GM19452 (cell line): ENCODE measurements around the gene ERAL1.
"Not testable (repeated sequence)": the region's sequence is repeated elsewhere in the genome, so short reads cannot be mapped to it uniquely, and the experiment has no call there.

Experiments used
- ATAC-seq: cut with Tn5 transposase; IDR thresholded peaks from one replicate; pipeline ENCODE4 v1.9.1; 2021; ENCODE audit not compliant: unreplicated experiment

Gene ERAL1

DNA sequence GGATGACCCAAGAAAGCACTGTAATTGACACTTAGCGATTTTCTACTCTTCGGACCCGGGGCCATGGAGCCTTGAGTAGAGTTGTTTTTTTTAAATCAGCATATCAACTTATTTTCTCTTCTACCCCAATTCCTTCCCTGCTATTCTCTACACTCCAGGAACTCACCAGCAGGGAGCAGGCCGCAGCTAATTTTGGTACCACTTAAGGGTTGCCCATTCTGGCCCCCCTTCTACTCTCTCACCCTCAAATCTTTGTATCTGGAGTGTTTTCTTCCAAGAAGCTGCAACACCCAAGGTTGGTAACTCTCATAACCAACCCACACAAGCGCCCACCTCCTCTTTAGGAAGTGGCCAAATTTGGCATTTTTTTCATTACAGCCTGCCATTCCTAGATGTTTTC is 5.5 kb upstream of the ERAL1 start:
- no peak for ATAC-seq

DNA sequence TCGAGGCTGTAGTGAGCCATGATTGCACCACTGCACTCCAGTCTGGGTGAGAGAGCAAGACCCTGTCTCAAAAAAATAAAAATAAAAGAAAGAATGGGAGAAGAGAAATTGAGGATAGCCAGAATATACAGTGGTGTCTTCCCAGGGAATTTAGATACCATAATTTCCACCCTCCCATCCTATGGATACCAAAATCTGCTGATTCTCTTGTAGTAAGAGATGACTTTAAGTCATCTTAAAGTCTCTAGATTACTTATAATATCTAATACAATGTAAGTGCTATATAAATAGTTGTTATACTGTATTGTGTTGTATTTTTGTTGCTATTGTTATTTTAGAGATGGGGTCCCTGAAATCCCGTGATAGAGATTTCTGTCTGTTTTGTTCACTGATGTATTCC is 1.5 kb upstream of the ERAL1 start:
- ATAC-seq = no peak

DNA sequence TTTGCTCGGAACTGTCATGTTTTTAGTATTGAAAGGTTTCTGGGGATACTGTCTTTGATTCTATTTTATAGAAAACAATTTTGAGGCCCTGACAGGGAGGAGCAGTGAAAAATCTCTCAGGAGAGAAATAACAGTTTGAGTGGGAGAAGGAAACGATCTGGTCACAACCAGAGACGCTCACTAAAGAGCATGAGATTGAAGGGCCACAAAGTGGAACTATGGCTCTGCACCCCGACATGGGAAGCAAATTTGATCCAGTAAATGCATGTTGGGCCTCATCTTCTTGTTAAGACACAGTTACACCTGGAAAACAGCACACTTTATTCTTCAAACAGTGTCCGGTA is 492 bp downstream of the ERAL1 start:
- no peak for ATAC-seq

DNA sequence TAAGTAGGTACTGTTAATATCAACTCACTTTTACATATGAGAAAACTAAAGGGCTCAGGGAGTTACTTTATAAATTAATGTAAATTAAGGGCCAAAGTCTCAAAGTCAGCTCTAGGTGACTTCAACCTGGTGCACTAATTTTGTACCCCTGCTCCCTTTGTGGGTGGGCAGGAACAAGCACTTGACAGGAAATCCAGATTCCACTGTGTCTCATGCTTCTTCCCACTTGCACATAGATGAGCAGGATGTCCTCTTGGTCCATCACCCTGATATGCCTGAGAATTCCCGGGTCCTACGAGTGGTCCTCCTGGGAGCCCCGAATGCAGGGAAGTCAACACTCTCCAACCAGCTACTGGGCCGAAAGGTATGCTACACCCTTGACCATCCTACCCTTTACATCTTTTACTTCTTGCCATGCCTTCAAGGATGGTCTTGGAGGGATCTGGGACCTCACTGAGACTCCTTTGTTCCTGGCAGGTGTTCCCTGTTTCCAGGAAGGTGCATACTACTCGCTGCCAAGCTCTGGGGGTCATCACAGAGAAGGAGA is 1.3 kb downstream of the ERAL1 start:
- no peak for ATAC-seq

DNA sequence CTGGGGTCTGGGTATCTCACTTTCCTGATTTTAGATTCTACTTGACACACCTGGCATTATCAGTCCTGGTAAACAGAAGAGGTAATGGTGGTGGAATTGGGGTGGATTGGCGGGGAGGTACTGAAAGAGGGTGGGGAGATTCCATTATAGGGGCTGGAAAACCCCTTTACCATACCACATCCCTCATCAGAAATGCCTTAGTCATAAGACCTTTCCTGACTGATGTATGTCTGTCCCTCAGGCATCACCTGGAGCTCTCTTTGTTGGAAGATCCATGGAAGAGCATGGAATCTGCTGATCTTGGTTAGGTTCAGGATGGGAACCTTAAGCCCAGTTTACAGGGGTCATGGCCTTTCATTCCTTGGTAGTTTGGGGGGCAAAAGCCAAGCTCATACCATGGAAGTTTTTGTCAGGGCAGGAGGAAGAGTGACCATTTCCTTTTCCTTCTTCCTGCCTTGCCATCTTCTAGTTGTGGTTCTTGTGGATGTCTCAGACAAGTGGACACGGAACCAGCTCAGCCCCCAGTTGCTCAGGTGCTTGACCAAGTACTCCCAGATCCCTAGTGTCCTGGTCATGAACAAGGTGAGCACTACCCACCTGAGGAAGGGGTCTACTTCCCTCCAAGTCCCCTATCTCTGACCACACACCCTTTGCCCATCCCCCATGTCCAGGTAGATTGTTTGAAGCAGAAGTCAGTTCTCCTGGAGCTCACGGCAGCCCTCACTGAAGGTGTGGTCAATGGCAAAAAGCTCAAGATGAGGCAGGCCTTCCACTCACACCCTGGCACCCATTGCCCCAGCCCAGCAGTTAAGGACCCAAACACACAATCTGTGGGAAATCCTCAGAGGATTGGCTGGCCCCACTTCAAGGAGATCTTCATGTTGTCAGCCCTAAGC is 3.3 kb downstream of the ERAL1 start:
- no peak for ATAC-seq

DNA sequence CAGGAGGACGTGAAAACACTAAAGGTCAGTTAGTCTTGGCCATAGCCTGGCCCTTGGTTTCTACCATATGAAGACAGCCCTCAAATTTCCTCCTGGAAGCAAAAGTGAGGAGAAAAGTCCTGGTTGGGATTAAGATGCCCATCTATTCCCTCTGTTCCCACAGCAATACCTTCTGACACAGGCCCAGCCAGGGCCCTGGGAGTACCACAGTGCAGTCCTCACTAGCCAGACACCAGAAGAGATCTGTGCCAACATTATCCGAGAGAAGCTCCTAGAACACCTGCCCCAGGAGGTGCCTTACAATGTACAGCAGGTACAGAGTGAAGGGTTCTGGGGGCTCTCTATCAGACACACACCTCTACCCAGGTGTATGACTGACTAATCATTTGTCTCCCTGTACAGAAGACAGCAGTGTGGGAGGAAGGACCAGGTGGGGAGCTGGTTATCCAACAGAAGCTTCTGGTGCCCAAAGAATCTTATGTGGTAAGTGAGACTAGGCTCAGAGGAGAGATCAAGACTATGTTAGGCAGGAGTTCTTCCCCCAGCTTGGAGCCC is 4.1 kb downstream of the ERAL1 start:
- ATAC-seq = no peak

DNA sequence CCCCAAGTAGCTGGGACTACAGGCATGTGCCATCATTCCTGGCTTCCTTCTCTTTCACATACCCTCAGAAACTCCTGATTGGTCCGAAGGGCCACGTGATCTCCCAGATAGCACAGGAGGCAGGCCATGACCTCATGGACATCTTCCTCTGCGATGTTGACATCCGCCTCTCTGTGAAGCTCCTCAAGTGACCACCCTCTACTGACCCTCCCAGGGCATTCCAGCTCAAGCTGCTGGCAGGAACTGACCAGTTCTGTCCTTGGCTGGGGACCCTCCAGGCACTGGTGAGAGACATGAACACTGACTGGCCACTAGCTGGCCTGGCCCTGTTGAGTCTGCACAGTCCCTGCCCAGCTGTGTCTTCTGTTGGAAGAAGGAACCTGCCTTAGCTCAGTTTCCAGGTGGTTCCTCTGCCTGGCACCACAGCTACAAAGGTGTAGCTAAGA is 5.6 kb downstream of the ERAL1 start:
- no peak for ATAC-seq

DNA sequence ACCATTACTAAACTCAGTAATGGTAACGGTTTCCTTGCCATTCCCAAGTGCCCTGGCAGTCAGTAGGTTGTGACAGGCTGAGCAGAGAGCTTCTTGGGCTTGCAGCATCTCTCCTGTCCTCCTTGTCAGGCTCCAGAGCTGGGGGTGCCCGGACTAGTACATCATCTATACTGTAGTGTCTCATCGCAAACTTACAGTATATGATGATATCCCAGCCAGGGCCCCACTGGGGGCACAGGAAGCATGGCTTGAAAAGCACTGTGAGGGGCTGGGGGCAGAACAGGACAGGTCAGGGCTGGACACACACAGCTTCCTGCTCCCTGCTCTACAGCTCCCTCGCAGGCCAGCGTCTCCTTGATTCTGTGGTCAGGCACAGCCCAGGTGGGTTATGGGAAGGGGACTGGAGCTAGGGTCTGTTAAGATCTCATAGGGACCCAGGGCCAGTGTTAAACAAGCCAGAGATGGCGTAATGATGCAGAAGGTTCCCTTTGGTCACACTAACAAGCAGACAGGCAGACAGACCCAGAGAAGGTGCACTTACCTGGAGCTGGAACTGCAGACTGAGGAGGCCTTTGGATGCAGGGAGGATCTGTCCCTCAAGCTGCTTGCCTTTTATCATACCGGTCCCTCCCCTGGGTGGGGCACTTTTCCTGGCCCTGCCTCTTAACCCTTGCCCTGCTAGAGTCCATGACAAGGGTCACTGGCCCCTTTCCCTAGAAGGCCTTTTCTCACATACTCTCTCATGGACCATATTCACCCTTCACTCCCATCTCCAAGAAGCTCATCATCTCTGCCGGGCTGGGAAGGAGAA is 6.8 kb downstream of the ERAL1 start:
- ATAC-seq = no peak

DNA sequence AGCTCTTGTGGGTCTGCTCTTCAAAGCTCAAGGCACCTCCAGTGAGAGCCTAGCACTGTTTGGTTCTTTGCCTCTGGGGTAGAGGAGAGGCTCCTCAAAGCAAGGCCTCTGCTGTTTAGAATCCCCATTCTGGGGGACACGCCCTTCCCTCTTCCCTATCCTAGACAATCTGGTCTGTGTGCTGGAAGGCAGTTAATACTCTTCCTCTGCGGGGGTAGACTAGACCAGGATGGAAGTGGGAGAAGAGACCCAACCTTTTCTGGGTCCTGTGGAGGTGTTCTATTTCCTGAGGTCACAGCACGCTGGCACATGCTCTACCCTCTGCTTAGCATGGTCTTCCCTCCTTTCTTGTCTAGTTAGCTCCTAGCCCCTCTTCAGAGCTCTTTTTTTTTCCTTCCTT is 7.7 kb downstream of the ERAL1 start:
- ATAC-seq = no peak

DNA sequence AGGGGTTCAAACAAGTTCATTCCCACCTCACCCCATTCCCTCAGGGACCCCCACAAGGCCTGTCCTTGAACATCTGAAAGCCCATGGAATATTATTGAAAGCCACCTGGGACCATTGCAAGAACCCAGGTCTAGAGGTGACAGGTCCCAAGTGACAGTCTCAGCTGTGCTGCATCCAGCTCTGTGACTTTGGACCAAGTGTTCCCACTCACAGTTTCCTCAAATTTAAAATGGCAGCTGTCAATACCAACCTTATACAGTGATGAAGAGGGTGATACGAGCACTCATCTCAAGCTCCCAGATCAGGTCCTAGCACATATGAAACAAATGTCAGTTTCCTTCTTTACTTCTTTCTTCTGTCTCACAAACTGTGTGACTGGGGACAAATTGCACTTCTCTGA is 9.1 kb downstream of the ERAL1 start:
- no peak for ATAC-seq

DNA sequence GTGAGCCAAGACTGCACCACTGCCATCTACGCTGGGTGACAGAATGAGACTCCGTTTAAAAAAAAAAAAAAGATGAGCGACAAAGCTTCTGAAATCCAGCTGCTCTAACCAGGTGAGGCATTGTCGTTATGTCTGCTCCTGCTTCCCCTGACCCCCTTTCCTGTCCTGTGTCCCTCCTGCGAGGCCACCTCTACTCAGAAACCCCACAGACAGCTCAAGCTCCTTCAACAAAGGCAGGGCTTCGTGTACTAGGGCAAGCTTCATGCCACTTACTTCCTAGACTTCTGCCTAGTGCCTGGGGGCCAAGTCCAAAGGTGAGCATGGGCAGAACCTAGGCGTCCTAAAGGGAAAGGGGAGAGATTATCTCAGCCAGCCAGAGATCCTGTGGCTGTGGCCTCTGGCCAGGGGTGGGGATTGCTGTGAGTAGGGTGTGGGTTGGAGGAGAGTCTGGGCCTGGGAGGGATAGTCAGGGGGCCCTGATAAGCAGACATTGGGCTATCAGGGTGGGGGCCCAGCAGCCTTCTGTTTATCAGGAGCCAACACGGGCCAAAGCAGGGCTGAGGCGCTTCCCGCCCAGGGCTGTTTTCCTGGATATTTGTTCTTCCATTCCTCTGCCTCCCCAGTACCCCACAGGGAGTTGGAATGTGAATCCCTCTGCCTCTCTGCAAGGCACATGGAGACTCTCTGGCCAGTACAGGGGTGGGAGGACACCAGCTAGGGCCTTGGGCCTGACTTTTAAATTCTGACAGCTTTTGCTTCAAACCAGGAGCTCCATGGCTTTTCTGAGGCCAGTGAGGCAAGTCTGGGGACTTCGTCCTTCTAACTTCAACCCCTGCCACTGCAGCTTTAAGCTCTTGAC is 10.4 kb downstream of the ERAL1 start:
- ATAC-seq = no peak

DNA sequence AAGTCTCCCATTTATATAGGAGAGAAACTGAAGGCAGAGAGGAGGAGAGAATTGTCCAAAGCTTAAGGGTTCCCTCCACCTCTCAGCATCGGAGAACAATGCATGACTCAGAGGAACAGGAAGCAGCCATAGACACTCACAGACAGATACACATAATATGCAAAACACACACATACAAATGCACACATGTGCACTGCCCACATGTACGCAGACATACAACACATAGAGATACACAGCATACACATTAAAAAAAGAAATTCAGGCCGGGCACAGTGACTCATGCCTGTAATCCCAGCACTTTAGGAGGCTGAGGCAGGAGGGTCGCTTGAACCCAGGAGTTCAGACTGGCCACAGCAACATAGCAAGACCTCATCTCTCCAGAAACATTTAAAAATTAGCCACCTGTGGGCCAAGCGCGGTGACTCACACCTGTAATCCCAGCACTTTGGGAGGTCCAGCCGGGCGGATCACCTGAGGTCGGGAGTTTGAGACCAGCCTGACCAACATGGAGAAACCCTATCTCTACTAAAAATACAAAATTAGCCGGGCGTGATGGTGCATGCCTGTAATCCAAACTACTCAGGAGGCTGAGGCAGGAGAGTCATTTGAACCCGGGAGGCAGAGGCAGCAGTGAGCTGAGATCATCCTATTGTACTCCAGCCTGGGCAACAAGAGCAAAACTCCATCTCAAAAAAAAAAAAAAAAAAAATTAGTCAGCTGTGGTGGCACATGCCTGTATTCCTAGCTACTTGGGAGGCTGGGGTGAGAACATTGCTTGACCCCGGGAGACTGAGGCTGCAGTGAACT is 11.3 kb downstream of the ERAL1 start:
- ATAC-seq = no peak

DNA sequence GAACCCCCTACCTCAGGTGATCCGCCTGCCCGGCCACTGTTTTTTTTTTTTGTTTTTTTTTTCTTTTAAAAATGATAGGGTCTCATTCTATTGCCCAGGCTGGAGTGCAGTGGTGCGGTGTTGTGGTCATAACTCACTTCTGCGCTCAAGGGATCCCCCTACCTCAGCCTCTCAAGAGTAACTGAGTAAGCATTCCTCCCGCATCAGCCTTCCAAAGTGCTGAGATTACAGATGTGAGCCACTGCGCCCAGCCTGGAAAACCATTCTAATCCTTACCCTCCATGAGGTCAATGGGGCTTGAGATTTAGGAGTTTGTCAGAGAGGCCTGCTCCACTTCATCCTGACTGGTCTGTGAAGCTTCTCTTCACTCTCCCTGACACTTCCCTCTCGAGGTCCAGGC is 12.5 kb downstream of the ERAL1 start:
- no peak for ATAC-seq

DNA sequence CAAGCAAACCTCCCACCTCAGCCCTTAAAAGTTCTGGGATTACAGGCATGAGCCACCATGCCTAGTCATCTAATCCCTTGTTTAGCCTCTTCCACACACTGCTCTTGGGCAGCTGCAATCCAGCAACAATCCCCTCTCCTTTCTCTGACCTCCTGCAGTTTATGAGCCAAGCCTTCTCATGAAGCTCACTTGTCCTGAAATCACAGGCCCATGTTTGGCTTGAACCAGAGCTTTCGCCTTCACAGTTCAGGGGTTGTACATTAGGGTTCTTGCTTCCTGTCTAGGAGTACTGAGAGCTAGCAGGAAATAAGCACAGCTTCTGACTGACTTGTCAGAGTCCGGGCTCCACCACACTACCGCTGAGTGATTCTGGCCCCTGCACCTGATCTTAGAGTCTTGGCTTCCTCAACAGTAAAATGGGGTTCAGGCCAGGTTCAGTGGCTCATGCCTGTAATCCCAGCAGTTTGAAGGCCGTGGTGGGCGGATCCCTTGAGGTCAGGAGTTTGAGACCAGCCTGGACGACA is 16.3 kb downstream of the ERAL1 start:
- peak; percentile 94 for ATAC-seq

DNA sequence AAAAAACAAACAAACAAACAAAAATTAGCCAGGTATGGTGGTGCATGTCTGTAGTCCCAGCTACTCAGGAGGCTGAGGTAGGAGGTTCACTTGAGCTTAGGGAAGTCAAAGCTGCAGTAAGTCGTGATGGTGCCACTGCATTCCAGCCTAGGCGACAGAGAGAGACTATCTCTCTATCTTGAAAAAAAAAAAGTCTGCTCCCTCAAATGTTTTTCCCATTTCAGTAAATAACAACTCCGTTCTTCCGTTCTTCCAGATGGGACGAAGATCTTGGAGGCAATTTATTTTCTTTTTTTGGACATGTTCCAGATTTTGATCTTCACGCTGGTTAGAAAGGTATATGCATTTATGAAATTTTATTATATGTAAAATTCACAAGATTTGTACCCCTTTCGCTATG is 19.0 kb downstream of the ERAL1 start:
- ATAC-seq = no peak

DNA sequence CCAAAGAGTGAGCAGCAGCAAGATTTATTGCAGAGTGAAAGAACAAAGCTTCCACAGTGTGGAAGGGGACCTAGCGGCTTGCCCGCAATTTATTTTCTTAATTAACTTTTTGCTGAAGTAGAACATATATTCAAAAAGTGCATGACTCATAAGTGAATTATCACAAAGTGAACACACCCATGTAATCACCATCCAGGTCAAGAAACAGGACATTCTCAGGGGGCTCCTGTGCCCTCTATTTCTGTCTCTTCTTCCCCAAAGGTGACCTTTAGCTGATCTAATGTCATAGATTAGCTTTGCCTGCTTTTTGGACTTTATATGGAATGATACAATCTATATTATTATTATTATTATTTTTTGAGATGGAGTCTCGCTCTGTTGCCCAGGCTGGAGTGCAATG is 19.9 kb downstream of the ERAL1 start:
- ATAC-seq = no peak

DNA sequence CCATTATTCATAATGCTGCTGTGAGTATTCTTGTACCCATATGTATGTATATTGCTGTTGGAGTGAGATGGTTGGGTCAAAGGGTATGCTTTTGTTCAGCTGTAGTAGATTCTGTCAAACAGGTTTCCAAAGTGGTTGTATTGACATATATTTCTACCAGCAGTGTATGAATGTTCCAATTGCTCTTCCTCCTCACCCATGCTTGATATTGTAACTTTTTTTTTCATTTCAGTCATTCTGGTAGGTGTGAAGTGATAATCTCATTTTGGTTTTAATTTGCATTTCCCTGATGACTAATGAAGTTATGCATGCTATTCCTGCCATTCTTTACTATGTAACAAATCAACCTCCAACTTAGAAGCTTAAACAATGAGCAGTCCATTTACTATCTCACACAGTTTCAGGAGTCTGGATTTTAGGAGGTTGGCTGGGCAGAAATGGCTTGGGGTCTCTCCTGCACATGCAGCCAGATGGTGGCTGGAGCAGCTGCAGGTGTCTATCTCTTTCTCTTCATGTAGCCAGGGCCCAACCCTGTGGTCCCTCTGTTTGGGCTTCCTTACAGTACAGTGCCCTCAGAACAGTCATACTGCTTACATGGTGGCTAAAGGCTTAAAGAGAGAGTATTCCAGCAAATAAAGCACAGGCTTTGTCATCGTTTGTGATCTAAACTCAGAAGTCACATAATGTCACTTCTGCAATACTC is 21.2 kb downstream of the ERAL1 start:
- ATAC-seq = no peak

DNA sequence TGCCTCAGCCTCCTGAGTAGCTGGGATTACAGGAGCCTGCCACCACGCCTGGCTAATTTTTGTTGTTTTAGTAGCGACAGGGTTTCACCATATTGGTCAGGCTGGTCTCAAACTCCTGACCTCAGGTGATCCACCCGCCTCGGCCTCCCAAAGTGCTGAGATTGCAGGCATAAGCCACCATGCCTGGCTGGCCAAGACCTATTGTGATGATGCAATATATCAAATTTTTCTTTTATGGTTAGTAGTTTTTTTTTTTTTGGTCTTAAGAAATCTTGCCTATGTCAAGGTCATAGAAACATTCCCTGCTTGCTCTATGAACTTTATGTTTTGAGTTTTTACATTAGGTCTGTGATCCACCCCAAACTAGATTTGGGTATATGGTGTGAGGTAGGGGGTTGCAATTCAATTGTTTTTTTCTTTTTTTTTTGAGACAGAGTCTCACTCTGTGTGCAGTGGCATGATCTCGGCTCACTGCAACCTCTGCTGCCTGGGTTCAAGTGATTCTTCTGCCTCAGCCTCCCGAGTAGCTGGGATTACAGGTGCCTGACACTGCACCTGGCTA is 22.4 kb downstream of the ERAL1 start:
- ATAC-seq = not testable (repeated sequence)
